GM12878 (cell line): Measurements from ENCODE around the gene RPS6KA4.

Source experiments
- NR2C2 ChIP-seq: IDR thresholded peaks from 2 replicates; pipeline ENCODE4 v1.6.1; 2011; ENCODE audit warnings: borderline replicate concordance, low read depth; ENCODE audit not compliant: control insufficient read depth, insufficient read length
- TF ChIP-seq, protein P1 (sequence below): IDR thresholded peaks from 2 replicates; pipeline ENCODE4 v1.6.1; 2012; ENCODE audit warnings: mild to moderate bottlenecking, low read depth, low read length

DNA sequence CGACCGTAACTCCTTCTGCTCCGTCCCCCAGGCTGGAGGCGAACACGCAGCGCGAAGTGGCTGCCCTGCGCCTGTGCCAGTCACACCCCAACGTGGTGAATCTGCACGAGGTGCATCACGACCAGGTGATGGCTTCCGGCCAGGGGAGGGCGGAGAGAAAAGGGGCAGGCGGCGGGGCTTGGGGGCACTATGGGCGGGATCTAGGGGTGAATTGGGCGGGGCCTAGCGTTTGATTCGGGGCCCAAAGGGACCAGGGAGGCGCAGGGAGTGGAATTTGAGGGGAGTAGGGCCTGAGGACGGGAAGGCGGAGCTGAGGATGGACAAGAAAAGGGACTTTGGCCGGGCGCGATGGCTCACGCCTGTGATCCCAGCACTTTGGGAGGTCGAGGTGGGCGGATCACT is 9.7 kb downstream of the RPS6KA4 start:
- TF ChIP-seq, protein P1, sequence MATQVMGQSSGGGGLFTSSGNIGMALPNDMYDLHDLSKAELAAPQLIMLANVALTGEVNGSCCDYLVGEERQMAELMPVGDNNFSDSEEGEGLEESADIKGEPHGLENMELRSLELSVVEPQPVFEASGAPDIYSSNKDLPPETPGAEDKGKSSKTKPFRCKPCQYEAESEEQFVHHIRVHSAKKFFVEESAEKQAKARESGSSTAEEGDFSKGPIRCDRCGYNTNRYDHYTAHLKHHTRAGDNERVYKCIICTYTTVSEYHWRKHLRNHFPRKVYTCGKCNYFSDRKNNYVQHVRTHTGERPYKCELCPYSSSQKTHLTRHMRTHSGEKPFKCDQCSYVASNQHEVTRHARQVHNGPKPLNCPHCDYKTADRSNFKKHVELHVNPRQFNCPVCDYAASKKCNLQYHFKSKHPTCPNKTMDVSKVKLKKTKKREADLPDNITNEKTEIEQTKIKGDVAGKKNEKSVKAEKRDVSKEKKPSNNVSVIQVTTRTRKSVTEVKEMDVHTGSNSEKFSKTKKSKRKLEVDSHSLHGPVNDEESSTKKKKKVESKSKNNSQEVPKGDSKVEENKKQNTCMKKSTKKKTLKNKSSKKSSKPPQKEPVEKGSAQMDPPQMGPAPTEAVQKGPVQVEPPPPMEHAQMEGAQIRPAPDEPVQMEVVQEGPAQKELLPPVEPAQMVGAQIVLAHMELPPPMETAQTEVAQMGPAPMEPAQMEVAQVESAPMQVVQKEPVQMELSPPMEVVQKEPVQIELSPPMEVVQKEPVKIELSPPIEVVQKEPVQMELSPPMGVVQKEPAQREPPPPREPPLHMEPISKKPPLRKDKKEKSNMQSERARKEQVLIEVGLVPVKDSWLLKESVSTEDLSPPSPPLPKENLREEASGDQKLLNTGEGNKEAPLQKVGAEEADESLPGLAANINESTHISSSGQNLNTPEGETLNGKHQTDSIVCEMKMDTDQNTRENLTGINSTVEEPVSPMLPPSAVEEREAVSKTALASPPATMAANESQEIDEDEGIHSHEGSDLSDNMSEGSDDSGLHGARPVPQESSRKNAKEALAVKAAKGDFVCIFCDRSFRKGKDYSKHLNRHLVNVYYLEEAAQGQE = no peak
- no peak for TF ChIP-seq NR2C2
